HS-5 (cell line): Measurements from ENCODE around the gene ZNF140.

Experiments
- DNase-seq: peaks from one replicate; pipeline ENCODE4 v3.0.0-alpha.2; 2012; ENCODE audit warnings: low read depth

Gene ZNF140

DNA sequence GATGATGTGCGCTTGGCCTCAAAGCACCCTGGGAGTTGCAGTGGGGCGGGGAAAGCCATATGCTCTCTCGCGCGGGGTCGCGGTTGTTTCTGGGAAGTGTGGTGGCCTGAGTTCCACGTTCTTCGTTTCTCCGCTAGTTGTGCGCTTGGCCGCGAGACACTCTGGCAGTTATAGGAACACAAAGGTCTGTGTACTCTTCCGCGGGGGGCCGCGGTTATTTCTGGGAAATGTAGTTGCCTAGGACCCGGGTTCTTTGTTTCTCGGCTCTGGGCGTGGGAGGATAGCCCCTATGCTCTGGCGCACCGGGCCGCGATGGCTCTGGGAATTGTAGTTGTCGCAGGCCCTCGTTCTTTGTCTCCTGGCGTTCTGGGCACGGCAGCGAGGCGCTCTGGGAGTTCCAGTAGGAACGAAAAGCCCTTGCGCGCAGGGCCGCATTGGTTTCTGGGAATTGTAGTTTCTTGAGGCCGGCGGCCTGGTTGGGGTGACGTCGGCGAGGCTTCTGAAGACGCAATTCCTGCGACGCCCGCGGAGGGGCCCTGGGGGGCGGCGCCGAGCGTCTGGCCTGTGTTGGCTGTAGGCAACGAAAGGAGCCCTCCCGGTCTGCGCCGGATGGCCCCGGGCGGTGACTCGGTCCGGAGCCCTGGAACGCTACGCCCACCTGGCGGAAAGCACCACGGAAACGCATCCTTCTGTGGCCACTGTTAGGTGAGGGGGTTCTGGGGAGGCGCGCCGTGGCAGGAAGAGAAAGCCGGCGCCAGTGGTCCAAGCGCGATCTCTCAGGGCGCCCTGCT, at the start of gene ZNF140:
Gene ZNF140 (plus strand): TSS at position 556 of the 791 bp plus-strand sequence. CDS start 398 bp downstream, outside the sequence.
- DNase-seq: peak; percentile 66

DNA sequence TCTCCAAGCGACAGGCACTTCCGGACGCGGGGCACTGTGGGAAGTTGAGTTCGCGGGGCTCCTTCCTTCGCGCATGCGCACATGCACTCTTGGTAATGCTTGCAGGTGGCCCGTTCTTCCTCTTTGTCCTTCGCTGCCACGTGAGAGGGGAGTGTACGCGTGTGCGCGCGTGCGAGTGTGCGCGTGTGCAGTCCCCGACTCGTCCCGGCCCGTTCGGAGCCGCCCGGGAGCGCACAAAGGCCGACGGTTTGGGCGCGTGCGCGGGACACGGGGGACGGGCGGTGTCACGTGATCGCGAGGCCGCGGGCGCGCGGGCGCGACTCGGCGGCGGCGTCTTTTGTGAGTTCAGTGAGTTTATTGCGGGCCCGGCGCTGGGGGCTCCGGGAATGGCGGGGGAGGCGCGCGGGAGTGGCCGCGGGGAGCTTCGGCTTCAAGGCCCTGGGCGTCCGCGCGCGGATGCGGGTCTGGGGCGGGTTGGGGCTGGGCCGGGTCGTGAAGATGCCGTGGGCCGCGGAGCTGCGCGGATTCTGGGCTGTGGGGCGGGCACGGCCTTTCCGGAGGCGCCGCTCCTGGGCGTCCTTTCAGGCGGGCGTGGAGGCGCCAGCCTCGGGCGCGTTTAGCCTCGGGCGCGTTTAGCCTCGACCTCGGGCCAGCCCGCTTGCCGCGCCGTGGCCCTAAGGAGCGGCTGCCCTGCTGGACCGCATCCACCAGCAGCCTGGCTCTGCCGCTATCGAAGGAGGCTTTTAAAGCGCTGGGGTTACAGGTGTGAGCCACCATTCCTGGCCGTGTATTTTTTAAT, 43.3 kb upstream of the ZNF140 start, which contains the start of gene ZNF84:
Gene ZNF84 (plus strand): TSS at position 303 of the 799 bp plus-strand sequence. CDS start 3,959 bp downstream, outside the sequence.
- peak; percentile 84 for DNase-seq

DNA sequence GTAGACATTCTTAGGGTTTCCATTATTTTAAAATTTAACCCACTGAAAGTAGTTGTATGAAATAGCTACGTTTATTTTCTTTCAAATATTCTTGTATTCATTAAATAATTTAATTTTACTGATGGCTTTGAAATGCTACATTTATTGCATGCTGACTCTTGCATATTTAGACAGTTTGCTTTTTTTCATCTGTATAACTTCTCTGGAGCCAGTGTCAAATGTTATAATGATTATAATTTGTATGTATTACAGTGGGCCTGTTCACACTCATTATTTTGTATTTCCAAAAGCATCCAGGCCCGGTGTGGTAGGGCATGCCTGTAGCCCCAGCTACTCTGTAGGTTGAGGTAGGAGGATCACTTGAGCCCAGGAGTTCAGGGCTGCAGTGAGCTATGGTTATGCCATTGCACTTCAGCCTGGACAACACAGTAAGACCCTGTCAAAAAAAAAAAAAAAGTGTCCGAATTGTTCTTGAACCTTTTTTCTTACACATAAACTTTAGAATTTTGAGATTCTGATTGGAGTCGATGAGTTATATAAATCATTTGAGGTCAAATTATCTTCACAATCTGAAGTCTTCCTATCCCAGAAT, 42.5 kb upstream of the ZNF140 start:
- no peak for DNase-seq

DNA sequence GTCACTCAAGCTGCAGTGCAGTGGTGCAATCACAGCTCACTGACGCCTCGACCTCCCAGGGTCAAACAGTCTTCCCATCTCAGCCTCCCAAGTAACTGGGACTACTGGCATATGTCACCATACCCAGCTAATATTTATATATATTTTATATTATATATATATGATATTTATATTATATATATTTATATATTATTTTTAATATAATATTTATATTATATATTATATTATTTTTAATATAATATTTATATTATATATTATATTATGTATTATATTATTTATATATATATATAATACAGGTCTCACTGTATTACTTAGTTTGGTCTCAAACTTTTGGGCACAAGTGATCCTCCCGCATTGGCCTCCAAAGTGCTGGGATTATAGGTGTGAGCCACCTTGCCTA, 34.0 kb upstream of the ZNF140 start:
- no peak for DNase-seq

DNA sequence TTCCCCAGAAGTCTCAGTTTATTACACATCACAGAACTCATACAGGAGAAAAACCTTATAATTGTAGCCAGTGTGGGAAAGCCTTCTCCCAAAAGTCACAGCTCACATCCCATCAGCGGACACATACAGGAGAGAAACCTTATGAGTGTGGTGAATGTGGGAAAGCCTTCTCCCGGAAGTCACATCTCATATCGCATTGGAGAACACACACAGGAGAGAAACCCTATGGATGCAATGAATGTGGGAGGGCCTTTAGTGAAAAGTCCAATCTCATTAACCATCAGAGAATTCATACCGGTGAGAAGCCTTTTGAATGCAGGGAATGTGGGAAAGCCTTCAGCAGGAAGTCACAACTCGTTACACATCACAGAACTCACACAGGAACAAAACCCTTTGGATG, 23.3 kb upstream of the ZNF140 start:
- DNase-seq: no peak

DNA sequence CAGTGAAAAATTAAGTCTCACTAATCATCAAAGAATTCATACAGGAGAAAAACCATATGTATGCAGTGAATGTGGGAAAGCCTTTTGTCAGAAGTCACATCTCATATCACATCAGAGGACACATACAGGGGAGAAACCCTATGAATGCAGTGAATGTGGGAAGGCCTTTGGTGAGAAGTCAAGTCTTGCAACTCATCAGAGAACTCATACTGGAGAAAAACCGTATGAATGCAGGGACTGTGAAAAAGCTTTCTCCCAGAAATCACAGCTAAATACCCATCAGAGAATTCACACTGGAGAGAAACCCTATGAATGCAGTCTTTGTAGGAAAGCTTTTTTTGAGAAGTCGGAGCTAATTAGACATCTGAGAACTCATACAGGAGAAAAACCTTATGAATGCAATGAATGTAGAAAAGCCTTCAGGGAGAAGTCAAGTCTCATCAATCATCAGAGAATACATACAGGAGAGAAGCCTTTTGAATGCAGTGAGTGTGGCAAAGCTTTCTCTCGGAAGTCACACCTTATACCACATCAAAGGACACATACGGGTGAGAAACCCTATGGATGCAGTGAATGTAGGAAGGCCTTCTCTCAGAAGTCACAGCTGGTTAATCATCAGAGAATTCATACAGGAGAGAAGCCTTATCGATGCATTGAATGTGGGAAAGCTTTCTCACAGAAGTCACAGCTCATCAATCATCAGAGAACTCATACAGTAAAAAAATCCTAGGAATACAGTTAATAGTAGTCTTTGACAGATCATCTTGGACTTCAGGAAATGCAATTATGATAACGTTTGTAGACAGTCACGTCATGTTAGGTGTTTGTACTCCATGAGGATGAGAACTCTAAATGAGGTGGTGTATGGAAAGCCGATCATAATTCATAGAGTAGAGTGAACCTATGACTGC, 22.3 kb upstream of the ZNF140 start:
- no peak for DNase-seq

DNA sequence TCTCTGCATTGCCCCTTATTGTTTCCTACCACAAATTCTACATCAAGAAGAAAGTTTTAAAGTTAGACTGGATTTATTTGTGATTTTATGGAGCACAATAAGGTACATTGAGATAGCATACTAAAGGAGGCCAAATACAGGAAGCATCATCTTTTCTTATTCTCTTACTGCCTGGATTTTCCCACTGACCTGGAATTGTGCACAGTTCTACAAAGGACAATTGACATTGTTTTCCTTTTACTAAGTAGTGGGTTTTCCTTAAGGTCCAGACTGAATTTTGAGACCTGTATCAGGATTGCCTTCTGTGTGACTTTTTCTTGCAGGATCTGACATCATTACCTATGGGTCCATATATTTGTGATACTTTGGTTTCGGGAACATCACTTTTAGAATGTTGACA, 18.8 kb upstream of the ZNF140 start:
- no peak for DNase-seq

DNA sequence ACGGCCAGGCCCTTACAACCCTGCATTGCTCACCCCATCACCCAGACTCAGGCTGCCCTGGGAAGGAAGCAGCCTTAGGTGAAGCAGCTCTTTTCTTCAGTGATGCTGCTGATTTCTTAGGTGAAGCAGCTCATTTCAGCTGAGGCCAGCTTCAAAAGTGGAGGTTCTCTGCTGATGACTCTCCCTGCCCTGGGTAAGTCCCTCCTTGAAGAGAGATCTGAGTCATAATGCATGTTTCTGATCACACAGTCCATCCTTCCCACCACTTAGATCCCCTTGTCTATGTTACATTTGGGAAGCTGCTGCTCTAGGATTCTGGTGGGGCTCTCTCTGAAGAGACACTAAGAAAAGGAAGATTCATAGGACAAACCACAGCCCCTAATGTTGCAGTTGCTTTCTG, 17.2 kb upstream of the ZNF140 start:
- no peak for DNase-seq

DNA sequence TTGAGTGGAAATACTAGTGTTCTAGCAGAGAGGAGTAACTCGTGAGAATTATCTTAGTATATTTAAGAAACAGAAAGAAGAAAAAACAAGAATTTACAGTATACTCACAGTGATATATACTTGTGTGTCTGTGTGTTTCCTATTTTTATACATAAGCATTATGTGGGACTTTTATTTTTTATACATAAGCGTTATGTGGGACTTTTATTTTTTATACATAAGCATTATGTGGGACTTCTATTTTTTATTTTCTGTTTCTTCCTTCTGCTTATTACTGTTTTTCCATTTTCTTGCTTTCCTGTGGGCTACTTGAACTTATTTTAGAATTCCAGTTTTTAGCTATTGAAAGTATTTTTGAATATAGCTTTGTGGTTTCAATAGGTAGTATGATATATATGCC, 6.9 kb upstream of the ZNF140 start:
- no peak for DNase-seq

DNA sequence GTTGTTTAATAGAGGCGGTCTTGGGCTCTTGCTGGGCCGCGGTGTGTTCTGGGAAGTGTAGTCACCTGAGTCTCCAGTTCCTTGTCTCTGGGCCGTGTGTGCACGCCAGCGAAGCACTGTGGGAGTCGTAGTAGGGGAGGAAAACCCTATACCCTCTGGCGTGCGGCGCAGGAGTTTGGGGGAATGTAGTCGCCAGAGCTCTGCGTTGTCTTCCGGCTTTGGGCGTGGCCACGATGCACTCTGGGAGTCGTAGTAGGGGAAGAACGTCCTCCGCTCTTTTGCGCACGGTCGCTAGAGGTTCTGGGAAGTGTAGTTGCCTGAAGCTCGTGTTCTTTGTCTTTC, 726 bp upstream of the ZNF140 start:
- peak; percentile 77 for DNase-seq

DNA sequence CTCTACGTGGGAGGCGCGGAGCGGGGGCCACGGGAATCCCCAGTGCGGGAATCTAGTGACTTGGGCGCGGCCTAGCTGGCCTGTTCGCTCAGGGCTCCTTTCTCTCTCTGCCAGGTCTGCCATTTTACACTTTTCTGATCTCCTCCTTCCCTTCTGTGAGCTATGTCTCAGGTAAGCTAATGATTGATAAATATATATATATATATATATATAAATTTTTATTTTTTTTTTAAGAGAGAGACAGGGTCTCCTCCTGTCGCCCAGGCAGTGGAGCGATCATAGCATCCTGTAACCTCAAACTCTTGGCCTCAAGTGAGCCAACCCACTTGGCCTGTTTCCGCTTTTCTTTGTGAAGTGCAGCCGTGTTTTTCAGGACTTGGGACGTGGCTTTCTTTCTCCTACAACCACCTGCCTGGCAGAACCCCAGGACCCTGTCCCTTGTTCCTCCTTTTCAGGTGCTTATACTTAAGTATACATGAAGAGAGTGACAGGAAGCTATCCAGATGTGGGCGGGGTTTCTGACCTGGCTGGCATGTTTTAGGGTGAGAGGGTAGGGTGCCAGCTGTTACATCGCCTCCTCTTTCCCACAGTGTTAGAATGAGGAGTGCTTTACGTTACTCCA, 547 bp downstream of the ZNF140 start:
- no peak for DNase-seq

DNA sequence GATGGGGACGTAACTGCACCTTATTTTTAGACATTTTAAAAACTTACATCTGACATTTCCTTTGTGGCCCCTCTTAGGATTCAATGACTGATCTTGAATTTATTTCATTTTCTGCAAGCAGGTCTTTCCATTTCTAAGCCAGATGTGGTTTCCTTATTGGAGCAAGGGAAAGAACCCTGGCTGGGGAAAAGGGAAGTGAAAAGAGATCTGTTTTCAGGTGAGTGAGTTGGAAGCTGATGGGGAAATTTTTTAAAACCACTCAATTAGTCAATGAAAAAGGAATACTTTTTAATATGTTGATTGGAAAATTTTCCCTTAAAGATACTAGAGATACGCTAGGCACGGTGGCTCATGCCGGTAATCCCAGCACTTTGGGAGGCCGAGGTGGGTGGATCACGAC, 2.6 kb downstream of the ZNF140 start:
- DNase-seq: no peak

DNA sequence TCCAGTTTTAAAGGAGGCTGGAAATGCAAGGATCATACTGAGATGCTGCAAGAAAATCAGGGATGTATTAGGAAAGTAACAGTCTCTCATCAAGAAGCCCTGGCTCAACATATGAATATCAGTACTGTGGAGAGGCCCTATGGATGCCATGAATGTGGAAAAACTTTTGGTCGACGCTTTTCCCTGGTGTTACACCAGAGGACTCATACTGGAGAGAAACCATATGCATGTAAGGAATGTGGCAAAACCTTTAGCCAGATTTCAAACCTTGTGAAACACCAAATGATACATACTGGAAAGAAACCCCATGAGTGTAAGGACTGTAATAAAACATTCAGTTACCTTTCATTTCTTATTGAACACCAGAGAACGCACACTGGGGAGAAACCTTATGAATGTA, 24.9 kb downstream of the ZNF140 start:
- no peak for DNase-seq

DNA sequence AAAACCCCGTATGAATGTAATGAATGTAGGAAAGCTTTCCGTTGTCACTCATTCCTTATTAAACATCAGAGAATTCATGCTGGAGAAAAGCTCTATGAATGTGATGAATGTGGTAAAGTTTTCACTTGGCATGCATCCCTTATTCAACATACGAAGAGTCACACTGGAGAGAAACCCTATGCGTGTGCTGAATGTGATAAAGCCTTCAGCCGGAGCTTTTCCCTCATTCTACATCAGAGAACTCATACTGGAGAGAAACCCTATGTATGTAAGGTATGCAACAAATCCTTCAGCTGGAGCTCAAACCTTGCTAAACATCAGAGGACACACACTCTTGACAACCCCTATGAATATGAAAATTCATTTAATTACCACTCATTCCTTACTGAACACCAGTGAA, 25.5 kb downstream of the ZNF140 start:
- DNase-seq: no peak

DNA sequence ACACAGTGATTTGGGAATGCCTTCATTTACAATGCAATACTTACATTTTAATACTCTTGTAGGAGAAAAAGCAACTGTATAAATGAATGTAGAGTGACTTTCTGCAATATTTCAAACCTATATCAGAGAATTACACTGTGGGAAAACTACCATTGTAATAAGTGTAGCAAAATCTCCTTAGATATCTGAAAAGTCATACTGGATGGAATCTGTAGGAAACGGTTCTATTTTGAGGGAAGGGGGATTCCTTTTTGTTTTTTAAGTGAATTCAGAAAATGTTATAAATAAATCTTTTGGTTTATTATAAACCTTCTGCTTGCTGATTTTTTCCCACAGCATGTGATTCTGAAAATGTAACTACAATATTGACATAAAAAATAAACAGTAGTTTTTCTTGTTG, 26.4 kb downstream of the ZNF140 start:
- no peak for DNase-seq

DNA sequence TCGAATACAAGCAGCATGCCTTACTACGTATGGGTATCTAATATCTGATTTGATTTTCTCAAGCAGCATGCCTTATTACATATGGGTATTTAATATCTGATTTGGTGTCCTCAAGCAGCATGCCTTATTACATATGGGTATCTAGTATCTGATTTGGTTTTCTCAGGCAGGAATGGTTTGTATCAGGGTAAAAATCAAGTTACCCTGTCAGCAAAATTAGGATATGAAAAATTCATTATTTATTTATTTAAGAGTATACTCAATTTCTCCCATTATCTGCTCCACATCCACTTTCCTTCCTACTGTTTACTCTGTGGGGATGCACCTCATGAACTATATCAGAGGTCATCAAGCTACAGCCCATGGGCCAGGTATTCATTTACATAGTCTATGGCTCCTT, 27.4 kb downstream of the ZNF140 start:
- no peak for DNase-seq

DNA sequence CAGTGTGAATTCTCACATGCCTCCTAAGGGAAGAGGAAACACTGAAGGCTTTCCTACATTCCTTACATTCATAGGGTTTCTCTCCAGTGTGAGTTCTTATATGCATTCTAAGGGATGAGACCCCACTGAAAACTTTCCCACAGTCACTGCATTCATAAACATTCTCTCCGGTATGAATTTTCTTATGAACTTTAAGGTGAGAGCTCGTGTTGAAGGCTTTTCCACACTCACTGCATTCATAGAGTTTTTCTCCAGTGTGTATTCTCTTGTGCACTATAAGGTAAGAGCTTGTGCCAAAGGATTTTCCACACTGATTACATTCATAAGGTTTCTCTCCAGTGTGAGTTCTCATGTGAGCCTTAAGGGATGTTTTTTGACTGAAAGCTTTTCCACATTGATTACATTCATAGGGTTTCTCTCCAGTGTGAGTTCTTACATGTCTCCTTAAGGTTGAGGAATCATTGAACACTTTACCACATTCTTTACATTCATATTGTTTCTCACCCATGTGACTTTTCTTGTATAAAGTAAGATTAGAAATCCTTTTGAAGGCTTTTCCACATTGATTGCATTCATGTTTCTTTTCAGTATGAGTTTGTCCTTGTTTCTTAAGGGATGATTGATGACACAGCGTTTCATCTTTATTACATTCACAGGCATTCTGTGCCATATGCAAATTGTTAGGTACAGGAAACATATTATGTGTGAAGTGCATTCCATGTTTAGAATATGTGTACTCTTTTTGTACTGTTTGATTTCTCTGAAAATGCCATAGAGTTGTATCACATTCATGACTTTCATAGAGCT, 39.9 kb downstream of the ZNF140 start:
- no peak for DNase-seq

DNA sequence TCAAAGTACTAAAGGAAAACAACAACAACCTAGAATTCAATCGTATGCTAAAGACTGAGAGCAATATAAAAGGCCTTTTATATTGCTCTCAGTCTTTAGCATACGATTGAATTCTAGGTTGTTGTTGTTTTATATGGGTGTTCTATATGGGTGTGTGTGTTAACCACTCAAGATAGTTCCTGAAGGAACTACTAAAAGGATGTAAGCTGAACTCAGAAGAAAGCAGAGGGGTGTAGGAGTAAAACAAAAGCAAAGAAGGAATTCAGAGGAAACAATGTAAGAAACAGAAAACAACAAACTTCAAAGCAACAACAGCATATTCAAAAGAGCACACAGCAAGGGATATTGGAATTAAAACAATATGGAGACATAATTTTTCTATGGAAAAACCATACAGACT, 44.0 kb downstream of the ZNF140 start:
- DNase-seq: no peak

DNA sequence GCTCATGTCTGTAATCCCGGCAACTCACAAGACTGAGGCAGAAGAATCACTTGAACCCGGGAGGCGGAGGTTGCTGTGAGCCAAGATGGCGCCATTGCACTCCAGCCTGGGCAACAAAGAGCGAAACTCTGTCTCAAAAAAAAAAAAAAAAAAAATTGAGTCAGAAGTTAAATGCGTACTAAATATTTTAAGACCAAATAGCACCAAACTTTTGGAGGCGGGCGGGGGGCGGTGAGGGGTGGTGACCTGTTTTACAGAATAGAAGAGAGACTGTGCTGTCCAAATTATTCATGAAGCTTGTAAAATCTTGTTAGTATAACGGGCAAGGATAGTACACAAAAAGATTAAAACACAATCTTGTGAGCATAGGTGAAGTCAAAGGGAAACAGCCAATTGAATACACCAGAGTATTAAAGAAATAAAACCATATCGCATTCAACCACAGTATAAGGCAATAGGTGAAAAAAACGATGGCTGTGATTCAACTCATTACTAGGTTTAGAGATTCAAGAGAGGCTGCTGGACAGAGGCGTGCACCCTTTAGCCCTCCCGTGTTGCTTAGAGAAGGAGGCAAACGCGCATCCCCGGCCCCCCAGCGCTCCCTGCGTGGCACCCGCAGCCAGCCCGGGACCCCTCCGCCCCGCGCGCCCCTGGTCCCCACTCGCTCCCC, 48.8 kb downstream of the ZNF140 start:
- DNase-seq: no peak
